Left colon (tissue), 2 donors: ENCODE measurements around the gene ANKRD12. TPM values are rescaled to one million over a fixed set of nuclear protein-coding genes. Genes with fewer than 3 reads are reported as not detected.
"Not testable (repeated sequence)": the region's sequence is repeated elsewhere in the genome, so short reads cannot be mapped to it uniquely, and the experiment has no call there.

Experiments
- ATAC-seq: fragments of 200-7000 bp; cut with Tn5 transposase; one replicate; pipeline ENCODE4 v1.9.1; 2020; ENCODE audit warnings: mild to moderate bottlenecking, moderate library complexity
- DNase-seq, 2 donors: peaks; one replicate each; pipeline ENCODE4 v3.0.0-alpha.2; 2020
- intact Hi-C, 2 donors: fragments of 100-400 bp; cut with DNase I in 1 of 2; cut with micrococcal nuclease in 1 of 2; formaldehyde crosslinking; loops; one replicate each; pipeline versions ENCODE4 v1.11.2 to v1.14.0; 2022; cut with DNase I, micrococcal nuclease
- total RNA-seq, 2 donors: library from RNA; stranded (reverse); fragmentation: NEBNext Ultra II Directional; extraction: Animal tissue kit (Norgen Biotek cat#: 25700); gene quantifications; one replicate each; pipeline ENCODE4 v1.2.1, GENCODE V29; 2021
- donor health status: DM: no; HTN: no; CAD: no.
- donor health status: DM: yes; HTN: yes; CAD: no.

ANKRD12 gene
- total RNA-seq, 2 donors from 2014 or later = 44.7 to 64.3 TPM

DNA sequence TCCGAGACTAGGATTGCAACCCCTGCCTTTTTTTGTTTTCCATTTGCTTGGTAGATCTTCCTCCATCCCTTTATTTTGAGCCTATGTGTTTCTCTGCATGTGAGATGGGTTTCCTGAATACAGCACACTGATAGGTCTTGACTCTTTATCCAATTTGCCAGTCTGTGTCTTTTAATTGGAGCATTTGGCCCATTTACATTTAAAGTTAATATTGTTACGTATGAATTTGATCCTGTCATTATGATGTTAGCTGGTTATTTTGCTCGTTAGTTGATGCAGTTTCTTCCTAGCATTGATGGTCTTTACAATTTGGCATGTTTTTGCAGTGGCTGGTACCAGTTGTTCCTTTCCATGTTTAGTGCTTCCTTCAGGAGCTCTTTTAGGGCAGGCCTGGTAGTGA lies 32.9 kb downstream of the ANKRD12 start:
- intact Hi-C loops, ATAC-seq, DNase-seq: not testable (repeated sequence)

- DNase-seq, intact Hi-C loops, ATAC-seq: not testable (repeated sequence)
Measured at GRCh38 chr18:9171919-9172318, 35.3 kb downstream of the ANKRD12 start.

- DNase-seq = no peak
- ATAC-seq = no peak
- intact Hi-C loops = no loop called here
Measured at GRCh38 chr18:9172506-9173127, 36.0 kb downstream of the ANKRD12 start.

GRCh38 chr18:9173770-9174233 lies 37.2 kb downstream of the ANKRD12 start:
- DNase-seq (no peak), ATAC-seq (no peak)
- intact Hi-C loops = no loop called here

DNA sequence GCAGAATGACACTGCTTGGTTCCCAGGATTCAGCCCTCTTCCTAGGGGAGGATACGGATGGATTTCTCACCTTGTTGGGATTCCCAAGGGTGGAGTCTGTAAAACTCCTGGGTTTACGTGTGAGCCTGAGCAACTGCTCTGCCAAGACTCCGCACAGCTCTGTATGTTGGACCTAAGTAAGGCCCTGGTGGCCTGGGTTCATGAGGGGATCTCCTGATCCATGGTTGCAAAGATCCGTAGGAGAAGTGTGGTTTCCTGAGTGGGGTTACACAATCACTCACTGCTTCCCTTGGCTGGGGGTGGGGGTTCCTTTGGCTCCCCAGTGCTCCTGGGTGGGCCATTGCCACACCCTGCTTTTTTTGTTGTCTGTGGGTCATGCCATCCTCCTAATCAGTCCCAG lies 37.7 kb downstream of the ANKRD12 start:
- ATAC-seq (no peak), DNase-seq (no peak)
- intact Hi-C loops = no loop called here

DNA sequence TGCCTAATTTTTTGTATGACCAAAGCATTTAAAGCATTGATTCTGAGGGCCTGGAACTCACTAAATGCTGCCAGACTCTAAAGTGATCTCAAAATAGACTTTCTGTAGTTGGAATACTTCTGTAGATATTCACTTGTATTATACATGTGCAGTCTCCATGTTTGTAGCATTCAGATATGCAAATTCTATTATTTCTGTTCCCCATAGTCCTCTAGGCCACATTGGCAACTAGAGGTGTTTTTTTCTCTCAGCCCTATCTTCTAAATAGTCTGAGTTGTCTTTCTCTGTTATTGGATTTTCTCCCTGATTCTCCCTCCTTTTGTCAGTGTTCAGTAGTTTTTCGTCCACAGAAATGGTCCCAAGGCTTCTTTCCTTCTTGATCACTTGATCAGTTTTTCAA lies 38.5 kb downstream of the ANKRD12 start:
- no peak for DNase-seq
- intact Hi-C loops = no loop called here
- no peak for ATAC-seq

GRCh38 chr18:9177031-9177430 lies 40.5 kb downstream of the ANKRD12 start:
- intact Hi-C loops = no loop called here
- DNase-seq (no peak), ATAC-seq (no peak)

GRCh38 chr18:9177466-9177865 lies 40.9 kb downstream of the ANKRD12 start:
- intact Hi-C loops = no loop called here
- no peak for DNase-seq

DNA sequence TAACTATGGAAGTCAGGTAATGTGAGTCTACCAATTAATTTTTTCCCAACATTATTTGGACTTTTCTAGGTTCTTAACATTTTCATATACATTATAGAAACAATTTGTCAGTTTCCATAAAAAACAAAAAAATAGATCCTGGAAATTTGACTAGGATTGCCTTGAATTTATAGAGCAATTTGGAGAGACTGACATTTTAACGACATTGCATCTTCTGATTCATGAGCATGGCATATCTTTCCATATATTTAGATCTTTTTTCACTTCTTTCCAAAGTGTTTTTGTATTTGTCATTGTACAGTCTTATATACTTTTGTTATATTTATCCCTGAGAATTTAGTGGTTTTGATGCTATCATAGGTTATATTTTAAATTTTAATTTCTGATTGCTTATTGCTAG lies 42.0 kb downstream of the ANKRD12 start:
- intact Hi-C loops = no loop called here
- ATAC-seq = no peak
- DNase-seq = no peak

More at GRCh38 chr18:9177466-9177865, 40.9 kb downstream of the ANKRD12 start:
- ATAC-seq = no peak

GRCh38 chr18:9181275-9181674 lies 44.7 kb downstream of the ANKRD12 start:
- DNase-seq (no peak), ATAC-seq (no peak)
- intact Hi-C loops = no loop called here

DNA sequence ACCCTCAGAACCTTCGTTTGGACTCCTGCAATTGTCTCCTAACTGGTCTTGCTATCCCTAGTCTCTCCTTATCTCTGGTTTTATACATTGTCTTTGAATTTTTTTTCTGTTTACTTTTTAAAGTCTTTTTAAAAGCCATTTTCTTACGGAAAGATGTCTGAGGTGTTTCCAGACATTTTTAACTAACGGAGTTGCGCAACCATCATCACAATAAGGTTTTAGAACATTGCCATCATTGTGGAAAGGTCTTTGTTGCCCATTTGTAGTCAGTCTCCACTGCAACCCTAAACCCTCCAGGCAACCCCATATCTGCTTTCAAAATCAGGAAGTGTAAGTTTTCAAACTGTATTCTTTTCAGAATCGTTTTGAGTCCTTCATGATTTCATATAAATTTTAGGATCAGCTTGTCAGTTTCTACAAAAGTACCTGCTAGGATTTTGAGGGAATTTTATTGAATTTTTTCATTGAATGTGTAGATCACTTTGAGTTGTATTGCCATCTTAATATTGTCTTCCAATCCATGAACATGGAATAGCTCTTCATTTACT lies 46.3 kb downstream of the ANKRD12 start:
- DNase-seq (no peak), ATAC-seq (no peak)
- intact Hi-C loops = no loop called here

- ATAC-seq (no peak), DNase-seq (no peak)
- intact Hi-C loops = no loop called here
Measured at GRCh38 chr18:9184998-9185613, 48.5 kb downstream of the ANKRD12 start.

DNA sequence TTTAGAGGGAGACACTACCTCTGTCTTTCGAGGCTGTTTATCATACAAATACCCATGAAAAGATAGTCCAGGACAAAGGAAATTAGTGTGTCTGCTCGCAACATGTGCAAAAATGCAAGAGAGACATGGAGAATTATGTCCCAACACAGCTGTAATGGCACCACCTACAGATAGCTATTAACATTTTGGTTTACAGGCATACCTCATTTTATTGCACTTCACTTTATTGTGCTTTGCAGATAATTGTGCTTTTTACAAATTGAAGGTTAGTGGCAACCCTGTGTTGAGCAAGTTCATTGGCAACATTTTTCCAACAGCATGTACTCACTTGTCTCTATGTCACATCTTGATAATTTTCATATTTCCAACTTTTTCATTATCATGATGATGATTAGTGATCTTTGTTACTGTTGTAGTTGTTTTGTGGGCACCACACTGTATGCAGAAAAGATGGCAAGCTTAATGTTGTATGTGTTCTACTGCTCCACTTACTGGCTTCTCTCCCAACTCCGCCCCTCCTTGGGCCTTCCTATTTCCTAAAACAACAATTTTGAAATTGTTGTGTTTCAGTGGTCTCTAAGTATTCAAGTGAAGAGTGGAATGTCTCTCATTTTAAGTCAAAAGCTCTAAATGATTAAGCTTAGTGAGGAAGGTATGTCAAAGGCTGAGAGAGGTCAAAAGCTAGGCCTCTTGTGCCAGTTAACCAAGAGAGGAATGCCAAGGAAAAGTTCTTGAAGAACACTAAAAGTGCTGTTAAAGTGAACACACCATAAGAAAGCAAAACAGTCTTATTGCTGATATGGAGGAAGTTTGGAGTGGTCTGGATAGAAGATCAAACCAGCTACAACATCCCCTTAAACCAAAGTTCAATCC lies 52.0 kb downstream of the ANKRD12 start:
- ATAC-seq = peak; percentile 68
- no peak for DNase-seq
- intact Hi-C loops = no loop called here

GRCh38 chr18:9189491-9189890 lies 52.9 kb downstream of the ANKRD12 start:
- DNase-seq (no peak), ATAC-seq (no peak)
- intact Hi-C loops = no loop called here

- no peak for ATAC-seq
- intact Hi-C loops = no loop called here
- DNase-seq = no peak
Measured at GRCh38 chr18:9191658-9192256, 55.2 kb downstream of the ANKRD12 start.

DNA sequence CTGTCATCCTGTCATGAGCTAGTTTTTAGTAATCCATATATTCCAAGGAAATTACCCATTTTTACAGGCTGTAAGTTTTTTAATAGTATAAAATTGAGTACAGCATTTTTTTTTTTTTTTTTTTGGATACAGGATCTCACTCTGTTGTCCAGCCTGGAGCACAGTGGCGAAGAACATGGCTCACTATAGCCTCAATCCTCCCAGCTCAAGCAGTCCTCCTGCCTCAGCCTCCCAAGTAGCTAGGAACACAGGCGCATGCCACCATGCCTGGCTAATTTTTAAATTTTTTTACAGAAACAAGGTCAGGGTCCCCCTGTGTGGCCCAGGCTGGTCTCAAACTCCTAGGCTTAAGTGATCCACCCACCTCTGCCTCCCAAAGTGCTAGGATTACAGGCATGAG lies 56.5 kb downstream of the ANKRD12 start:
- intact Hi-C loops = no loop called here
- ATAC-seq (no peak), DNase-seq (no peak)

DNA sequence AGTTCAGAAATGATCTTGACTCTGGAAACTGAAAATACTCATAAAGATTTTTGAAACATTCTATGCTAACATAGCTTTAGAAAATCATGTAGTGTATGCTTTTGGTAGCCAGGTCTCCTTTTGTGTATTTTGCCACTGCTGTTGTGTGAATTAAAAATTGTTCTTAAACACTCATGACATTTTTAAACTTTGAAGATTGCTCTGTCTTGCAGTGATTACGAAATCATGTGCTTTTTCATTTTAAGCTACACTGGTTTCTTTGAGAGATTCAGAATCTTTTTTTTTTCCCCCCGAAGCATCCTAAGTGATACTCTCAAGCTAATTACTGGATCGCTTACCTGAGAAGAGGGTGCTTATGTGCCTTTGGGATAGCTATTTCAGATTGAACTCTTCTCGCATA lies 60.0 kb downstream of the ANKRD12 start:
- ATAC-seq = no peak

GRCh38 chr18:9199681-9200080 lies 63.1 kb downstream of the ANKRD12 start:
- intact Hi-C loops = no loop called here
- DNase-seq (no peak), ATAC-seq (no peak)

More for the DNA sequence above, 60.0 kb downstream of the ANKRD12 start:
- intact Hi-C loops = no loop called here
- no peak for DNase-seq

DNA sequence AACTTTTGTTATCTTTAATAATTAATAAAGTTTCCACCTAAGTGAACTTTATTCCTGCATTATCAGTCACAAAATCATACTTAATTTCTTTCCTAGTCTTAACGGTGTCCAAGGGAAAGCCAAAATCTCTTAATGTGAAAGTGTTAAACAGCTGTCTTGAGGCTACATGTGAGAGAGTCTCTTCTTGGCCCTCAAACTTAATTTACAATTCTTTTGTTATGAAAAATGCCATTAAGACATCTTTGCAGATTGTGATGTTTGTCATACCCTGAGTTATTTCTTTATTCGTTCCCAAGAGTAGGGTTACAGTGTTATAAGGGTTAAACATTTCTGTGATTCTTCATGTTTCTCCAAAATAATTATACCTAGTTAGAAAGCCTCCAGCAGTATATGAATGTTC lies 64.6 kb downstream of the ANKRD12 start:
- DNase-seq (no peak), ATAC-seq (no peak)
- intact Hi-C loops = no loop called here
